ENCODE data around the gene LPIN1. TPM values are rescaled to one million over a fixed set of nuclear protein-coding genes. Genes with fewer than 3 reads are reported as not detected.
A peak's percentile ranks its signal among the peaks of the same experiment; 100 is the strongest.
"Not testable (repeated sequence)": the region's sequence is repeated elsewhere in the genome, so short reads cannot be mapped to it uniquely, and the experiment has no call there.

Gene LPIN1
- total RNA-seq, 1 donor from 2014 or later = 13.1 TPM

DNA sequence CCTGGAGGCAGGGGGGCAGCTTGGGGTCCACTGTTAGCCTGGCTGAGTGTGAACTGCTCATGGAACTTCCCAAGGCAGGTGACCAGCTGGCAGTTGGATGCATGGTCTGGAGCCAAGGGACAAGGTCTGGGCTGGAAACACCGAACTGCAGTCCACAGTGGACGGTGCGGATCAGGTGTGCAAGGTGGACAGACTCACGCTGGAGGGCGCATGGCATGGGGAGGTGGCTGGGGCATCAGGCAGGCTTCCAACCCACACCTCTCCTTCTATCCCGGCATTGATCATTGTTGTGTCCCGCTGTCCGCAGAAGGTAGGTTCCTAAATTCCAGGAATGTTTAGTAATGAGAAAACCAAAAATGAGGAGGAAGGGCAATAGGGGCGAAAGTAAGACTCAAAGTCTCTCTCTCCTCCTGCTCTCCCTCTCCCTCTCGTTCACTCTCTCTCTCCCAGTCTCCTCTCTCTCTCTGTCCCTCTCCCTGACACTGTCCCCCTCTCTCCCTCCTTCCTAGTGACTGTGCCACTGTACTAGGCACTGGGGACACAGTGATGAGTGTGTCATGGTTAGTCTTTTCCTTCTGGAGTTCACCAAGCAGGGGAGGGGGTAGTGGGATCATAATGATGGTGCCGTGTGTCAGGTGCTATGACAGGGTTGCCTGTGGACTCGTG is 30.3 kb upstream of the LPIN1 start:
- no peak for DNase-seq (ENCODE audit: low read depth in 2 of 2)

DNA sequence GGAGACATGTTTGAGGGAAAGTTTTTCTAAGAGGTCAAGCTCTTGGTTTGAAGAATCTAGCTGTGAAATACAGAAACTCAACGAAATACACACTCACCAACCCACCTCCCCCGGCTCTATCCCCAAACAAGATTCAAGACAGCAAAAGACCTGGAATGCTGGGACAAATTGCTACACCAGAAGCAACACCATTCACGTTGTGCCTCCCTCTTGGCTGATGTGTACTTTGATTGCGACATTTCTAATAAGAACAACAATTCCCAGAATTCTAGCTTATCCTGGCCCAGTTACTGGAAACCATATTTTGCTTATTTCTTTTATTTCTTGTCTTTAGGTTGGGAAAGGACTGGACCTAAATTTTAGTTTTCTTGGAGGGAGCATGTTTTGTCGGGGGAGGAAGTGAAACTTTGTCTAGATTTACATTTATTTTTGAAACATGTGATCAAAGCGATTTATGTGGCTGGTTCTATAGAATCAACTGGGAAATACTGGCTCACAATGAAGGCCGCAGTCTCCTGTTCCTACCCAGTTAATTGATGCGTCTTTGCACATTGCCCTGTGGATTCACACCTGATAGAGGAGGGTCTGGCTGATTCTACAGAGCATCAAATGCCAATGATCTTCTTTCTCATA is 29.6 kb upstream of the LPIN1 start:
- no peak for DNase-seq (ENCODE audit: low read depth in 2 of 2)

DNA sequence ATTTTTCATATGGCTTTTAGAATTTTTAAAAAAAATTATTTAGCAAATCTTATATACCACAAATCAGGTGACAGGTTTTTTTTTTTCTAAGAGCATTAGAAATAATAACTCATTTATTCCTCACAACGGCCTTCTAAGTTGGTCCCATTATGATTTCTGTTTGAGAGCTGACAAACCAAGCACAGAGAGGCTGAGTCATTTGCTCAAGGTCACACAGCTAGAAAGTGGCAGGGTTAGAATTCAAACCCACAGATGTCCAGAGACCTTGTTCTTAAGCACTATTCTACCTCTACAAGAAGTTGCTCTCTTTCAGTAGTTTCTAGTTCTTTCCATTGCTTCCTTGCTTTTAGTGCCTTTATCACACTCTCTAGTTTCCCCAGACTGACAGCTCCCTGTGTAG is 28.8 kb upstream of the LPIN1 start:
- DNase-seq (ENCODE audit: low read depth in 2 of 2) = no peak

DNA sequence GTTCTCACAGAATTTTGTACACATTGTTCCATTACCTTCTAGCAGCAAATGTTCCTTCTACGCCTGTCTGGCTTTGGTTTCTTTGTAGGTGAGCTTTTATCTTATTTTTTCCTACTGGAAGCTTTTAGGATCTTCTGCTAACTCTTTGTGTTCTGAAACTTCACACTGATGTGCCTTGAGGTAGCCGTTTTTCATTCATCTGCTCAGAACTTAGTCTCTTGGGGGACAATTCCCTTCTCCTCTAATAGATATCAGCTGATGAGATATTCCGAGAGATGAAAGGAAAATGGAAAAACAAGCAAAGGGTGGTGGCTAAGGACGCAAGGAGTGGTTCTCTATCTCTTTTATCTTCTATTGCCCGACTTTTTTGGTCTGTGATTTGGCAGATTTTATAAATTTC is 27.8 kb upstream of the LPIN1 start:
- DNase-seq (ENCODE audit: low read depth in 2 of 2) = no peak

DNA sequence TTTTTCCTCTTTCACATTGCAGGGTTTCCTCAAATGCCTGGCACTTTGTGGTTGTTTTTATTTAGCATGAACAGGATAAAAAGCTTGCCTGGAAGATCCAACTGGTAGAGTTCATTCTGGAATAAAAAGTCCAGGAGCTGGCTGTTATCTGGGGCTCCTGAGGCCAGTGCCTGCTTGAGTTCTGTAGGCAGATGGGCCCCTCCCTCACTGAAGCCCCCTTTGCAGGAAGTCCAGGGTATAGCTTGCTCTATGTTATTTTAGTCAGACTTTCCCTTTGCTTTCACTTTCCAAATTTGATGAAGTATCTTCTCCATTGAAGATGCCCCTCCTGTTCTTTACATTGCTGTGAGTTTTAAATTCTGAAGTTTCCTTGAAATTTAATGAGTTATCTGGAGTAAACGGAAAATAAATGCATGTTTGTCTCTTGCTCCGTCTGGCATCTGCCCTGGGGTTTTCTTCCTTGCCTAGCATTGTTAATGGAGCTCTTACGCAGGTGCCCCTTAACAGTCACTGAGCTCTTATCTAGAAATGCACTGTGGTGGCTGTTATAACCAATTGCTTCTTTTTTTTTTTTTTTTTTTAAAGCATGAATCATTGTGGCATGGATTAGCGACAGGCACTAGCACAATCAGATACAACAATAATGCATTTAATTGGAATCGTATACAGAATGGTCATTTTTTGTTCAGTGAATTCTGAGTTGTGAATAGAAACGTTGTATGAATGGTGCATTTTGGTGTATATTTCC is 27.0 kb upstream of the LPIN1 start:
- DNase-seq (ENCODE audit: low read depth in 2 of 2) = no peak

DNA sequence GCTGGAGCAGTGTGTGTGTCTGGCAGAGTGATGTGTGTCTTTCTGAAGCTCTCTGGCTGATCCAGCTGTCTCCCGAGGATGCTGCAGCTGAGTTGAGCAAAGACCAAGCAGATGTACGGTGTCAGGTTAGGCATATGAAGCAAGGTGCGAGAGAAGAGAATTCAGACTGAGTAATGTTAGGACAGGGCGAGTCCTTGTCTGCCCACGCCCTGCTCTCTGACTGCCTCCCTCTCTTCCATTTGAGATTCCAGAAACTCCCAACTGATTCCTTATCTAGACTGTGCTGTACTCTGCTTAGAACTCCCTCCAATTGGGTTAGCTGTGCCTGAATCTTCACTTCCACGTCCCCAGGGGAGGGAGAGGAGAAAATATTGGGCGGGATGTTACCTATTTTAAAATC is 25.7 kb upstream of the LPIN1 start:
- no peak for DNase-seq (ENCODE audit: low read depth in 2 of 2)

DNA sequence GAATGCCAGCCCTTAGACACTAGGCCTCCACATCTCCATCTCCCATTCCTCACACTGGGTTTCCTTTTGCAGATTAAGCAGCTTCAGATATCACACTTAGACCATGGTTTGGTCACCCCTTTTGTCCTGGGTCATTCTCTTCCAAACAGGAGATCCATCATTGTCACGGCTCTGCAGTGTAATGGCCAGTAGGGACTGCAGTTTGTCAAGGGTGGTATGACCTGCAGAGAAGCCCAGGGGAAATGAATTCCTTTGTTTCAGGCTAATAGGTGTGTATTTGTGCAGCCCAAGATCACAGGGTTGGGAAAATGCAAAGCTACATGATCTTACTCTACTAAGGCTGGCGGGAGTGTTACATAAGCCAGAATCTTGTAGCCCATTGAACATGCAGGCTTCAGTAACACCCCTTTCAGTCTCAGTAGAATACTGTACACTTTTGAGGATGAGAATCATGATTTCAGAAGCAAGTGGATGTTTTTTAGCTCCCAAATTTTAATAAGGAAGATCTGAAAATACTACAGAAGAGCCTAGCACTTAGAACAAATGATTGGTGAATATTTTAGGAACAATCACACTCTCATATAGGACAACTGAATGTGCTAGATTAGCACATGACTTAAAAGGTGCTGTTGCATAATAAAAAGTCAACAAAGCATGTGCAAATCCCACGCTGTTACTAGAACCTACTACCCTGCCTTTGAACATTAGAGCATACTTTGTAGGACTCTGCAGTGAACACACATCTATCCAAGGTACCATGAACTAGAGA is 24.0 kb upstream of the LPIN1 start:
- no peak for DNase-seq (ENCODE audit: low read depth in 2 of 2)

DNA sequence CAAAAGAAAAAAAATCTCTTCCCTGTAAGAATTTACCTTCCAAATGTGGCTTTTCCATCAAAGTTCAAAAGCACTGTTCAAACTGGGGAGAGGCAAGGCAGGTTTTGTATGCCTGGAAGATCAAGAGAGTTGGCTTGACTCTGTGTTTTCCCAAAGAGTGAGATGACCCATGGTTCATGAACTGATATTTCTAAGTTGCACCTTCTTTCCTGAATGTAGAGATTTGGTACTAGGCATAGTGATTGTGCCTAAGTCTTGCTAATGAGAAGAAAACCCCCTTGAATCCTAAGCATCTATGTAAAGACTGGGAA is 23.4 kb upstream of the LPIN1 start:
- no peak for DNase-seq (ENCODE audit: low read depth in 2 of 2)

DNA sequence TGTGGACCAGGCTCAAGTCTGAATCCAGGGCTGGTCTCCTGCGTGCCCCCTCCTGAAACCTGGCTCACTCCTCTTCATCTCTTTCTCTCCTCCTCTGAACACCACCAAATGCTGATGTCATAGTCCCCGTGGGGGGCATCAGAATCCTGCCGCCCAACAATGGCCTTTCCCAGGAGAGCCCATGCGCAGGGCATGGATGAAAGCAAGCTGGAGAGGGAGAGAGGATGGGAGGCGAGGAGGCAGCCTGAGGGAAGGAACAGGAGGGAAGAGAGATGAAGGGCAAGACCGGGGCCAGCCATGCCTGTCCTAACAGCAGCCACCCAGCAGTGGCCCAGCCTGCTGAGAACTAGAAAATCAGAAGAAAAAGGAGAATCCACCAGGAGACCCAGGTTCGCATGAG is 22.3 kb upstream of the LPIN1 start:
- DNase-seq (ENCODE audit: low read depth in 2 of 2) = no peak

DNA sequence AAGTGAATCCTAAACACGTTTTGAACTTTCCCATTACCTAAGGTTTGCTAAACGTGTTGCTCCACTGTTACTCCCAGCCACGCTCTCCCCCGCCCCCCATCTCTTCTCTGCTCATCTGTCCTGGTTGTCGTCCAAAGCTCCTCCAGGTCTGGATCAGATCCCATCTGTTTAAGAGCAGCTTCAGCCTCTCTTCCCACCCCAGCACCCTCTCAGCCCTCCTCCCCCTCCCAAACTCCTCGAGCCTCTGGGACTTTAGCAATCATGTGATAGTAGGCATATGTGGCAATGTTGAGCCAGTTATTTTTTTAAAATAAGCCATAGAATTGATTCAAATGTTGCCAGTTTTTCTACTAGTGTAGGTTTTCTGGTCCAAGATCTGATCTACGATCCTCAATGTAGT is 20.0 kb upstream of the LPIN1 start:
- DNase-seq (ENCODE audit: low read depth in 2 of 2) = no peak

DNA sequence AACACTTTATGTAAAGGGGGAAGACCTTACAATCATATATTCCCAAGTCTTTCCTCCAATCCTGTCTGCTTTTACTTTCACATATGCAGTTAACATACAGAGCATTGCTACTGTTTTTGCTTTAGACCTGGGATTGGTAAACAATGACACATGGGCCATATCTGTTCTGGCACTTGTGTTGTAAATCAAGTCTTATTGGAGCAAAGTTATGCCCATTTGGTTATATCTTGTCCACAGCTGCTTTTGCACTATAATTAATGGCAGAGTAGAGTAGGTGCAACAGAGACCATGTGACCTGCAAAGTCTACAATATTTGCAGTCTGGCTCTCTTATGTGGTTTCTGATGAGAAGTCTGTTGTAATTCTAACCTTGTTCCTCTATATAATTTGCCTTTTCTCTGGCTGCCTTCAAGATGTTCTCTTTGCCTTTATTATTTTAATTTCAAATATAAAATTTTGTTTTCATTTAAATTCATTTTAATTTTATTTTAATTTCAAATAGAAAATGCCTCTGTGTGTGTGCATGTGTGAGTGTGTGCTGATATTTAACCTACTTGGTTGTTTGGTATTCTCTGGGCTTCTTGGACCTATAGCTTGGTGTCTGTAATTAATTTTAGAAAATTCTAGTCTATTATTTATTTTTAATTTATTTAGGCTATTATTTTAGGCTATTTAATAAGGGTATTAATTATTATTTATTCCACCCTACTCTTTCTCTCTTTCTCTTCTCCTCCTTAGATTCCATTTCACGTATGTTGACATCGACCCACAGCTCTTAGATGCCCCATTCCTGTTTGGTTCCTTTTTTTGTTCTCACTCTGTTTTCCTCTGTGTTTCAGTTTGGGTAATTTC is 16.8 kb upstream of the LPIN1 start:
- no peak for DNase-seq (ENCODE audit: low read depth in 2 of 2)

DNA sequence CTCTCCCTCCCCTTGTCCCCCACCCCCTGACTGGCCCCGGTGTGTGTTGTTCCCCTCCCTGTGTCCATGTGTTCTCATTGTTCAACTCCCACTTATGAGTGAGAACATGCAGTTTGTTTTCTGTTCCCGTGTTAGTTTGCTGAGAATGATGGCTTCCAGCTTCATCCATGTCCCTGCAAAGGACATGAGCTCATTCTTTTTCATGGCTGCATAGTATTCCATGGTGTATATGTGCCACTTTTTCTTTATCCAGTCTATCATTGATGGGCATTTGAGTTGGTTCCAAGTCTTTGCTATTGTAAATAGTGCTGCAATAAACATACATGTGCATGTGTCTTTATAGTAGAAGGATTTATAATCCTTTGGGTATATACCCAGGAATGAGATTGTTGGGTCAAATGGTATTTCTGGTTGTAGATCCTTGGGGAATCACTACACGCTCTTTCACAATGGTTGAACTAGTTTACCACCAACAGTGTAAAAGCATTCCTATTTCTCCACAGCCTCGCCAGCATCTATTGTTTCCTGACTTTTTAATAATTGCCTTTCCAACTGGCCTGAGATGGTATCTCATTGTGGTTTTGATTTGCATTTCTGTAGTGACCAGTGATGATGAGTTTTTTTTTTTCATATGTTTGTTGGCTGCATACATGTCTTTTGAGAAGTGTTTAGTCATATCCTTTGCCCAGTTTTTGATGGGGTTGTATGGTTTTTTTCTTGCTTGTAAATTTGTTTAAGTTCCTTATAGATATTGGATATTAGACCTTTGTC is 15.0 kb upstream of the LPIN1 start:
- DNase-seq (ENCODE audit: low read depth in 2 of 2) = not testable (repeated sequence)

DNA sequence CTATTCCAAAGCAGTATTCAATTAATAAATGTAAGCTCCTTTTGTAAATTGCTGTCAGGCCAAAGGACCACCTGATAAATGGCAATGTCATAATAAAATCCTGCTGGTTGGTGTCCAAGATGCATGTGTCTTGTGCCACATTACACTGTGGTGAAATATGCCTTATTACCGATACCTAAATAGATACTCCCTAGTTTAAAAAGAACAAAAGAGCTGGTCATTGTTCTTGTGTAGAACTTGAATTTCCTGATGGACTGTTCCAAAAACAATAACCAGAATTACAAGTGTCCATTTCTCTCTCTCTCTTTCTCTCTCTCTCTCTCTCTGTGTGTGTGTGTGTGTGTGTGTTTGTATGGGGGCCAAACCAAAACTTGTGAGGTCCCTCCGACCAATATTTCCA is 13.8 kb upstream of the LPIN1 start:
- DNase-seq (ENCODE audit: low read depth in 2 of 2) = peak in 1 of 2 donors; percentile 36

DNA sequence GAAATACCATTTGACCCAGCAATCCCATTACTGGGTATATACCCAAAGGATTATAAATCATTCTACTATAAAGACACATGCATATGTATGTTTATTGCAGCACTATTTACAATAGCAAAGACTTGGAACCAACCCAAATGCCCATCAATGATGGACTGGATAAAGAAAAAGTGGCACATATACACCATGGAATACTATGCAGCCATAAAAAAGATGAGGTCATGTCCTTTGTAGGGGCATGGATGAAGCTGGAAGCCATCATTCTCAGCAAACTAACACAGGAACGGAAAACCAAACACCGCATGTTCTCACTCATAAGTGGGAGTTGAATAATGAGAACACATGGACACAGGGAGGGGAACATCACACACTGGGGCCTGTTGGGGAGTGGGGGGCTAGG is 8.6 kb upstream of the LPIN1 start:
- DNase-seq (ENCODE audit: low read depth in 2 of 2) = not testable (repeated sequence)

DNA sequence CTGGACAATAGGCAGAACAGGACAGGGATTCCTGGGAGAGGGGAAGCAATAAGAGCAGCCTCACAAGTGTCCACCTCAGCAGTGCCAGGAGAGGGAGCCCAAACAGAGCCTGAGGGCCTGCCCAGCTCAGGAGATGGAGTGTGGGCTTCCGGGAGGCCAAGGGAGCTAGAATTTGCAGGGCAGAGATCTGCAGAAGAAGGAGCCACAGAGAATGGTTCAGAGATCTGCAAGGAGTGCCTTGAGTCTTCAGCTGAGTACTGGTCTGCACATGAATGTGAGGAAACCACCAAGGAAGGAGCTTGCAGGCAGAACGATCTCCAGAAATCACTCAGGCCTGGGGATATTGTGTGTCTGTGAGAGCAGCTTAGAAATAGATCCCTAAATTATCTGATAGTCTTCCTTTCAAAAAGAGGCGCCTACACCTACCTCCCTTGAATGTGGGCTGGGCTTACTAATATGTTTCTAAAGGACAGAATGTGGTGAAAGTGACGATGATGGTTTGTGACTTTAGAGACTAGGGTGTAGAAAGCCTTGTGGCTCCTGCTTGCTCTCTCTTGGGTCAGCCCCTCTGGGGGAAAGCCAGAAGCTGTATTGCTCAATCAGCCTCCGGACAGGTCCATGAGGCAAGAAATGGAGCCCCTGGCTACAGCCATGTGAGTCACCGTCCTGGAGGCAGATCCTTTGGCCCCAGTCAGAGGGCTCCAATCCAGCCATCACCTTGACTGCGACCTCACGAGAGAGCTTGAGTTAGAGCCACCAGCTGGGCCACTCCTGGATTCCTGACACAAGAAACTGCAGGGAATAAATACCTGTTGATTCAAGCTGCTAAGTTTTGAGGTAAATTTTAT is 7.6 kb upstream of the LPIN1 start:
- DNase-seq (ENCODE audit: low read depth in 2 of 2) = peak; percentile 54 to 71

DNA sequence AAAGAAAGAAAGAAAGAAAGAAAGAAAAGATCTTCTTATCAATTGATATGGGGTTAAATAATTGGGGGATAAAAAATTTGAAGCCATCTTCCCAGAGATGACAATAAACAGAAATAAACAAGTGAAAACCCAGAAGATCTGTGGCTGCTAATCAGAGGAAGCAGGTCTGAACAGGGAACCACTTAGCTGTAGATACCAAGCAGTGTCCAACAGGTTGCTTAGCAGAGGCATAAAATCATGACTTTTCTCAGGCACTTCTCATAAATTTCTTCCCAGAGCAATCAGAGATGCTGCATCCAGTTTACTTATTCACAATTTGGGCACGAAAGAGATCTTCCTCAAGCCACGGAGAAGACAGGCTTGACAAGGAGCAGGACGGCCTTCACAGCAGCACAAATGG is 5.7 kb upstream of the LPIN1 start:
- no peak for DNase-seq (ENCODE audit: low read depth in 2 of 2)

DNA sequence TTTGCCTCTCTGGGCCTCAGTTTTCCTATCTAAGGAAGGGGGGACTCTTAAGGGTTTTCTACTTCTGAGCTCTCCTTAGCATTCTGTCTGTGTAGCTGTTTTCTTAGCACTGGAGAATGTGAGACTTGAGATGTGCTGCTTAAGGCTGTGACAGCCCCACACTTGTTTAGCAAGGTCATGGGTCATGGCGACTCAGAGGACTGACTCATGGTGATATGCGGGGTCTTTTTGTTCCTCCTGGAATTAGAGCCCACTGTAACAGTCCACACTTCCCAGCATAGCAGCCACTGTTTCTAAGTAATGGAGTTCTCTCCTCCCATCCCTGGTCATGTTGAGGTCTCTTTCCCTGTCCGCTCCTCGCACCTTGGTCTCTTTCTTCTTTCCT is 4.1 kb upstream of the LPIN1 start:
- DNase-seq (ENCODE audit: low read depth in 2 of 2) = no peak

DNA sequence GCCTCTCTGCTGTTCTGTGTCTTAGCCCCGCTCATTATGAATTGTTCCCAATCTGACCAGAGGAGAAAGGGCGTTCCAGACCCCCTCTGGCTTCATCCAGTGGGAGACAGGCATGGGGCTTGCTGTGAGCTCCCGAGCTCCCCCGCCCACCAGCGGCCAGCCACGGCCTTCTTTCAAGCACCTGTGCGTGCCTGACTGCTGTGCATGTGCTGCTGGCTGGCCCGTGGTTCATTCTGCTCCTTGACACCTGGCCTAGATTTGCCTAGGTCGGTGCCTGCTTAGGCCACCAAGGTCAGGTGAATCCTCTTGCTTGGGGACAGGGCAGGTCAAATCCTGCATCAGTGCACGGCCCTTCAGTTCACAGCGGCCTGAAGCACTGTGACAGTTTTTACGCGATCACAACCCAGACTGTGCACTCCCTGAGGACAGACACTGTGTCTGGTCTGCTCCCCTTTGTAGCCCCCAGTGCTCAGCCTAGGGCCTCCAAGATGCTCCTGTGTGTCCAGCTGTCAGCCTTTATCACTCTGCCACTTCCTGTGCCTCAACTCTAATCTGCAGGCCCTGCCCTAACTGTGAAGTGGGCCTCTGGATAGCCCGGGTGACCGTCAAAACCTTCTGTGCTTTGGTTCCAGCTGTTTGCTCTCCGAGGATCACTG is 3.6 kb upstream of the LPIN1 start:
- no peak for DNase-seq (ENCODE audit: low read depth in 2 of 2)

DNA sequence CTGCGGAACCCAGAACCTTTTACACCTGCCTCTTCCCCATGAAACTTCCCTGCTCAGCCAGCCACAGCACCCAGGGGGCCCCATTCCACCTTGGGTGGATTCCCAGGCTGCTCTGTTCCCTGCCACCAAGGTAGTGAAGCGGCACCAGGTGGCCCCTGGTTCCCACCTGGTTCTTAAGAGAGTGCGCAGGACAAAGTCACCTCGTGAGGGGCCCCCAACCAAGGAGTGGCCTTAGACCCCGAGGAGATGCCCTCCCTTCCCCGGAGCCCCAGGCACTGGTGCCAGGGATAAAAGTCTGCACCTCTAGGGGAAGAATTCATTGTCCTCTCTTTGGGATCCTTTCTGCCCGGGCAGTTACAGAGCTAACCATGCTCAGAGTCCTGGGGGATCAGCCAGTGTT is 3.1 kb upstream of the LPIN1 start:
- no peak for DNase-seq (ENCODE audit: low read depth in 2 of 2)

Data from lung microvascular endothelial cell (primary cell).